Measurements from ENCODE around the gene ADIPOR1.

DNA sequence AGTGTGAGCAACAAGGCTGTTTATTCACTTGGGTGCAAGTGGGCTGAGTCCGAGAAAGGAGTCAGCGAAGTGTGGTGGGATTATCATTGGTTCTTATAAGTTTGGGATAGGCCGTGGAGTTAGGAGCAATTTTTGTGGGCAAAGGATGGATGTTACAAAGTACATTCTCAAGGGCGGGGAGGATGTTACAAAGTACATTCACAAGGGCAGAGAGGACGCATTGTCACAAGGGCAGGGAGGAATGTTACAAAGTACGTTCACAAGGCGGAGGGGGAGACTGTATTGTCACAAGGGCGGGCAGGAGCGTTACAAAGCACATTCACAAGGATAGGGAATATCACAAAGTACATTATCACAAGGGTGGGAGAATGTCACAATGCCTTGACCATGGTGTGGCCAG lies 43.9 kb upstream of the ADIPOR1 start:
- TF ChIP-seq, protein P1, sequence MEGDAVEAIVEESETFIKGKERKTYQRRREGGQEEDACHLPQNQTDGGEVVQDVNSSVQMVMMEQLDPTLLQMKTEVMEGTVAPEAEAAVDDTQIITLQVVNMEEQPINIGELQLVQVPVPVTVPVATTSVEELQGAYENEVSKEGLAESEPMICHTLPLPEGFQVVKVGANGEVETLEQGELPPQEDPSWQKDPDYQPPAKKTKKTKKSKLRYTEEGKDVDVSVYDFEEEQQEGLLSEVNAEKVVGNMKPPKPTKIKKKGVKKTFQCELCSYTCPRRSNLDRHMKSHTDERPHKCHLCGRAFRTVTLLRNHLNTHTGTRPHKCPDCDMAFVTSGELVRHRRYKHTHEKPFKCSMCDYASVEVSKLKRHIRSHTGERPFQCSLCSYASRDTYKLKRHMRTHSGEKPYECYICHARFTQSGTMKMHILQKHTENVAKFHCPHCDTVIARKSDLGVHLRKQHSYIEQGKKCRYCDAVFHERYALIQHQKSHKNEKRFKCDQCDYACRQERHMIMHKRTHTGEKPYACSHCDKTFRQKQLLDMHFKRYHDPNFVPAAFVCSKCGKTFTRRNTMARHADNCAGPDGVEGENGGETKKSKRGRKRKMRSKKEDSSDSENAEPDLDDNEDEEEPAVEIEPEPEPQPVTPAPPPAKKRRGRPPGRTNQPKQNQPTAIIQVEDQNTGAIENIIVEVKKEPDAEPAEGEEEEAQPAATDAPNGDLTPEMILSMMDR (conservative IDR thresholded peaks at IDR 0.05; ENCODE audit: low read length): no peak
- no peak for TF ChIP-seq EZH2phosphoT487 (IDR thresholded peaks at IDR 0.05; ENCODE audit: borderline replicate concordance, low read depth, low read length)
